OCI-LY7 (cell line): Measurements from ENCODE around the gene PATJ. TPM values are rescaled to one million over a fixed set of nuclear protein-coding genes. Genes with fewer than 3 reads are reported as not detected.

Source experiments
- BruUV-seq: library from RNA; stranded (reverse); fragments of 400-500 nt; replicated peaks from 2 replicates; lab custom pipeline; 2021; lab: Mats Ljungman, UMichigan
- CTCF ChIA-PET: fragments of 300-600 bp; sonication (Branson Sonifier 250); formaldehyde crosslinking; loops from one replicate; lab custom pipeline; 2022; ENCODE audit warnings: antibody characterized with exemption; ENCODE audit not compliant: unreplicated experiment; lab: Charles Lee
- POLR2A ChIA-PET: fragments of 300-600 bp; sonication (Branson Sonifier 250); formaldehyde crosslinking; loops from one replicate; lab custom pipeline; 2022; ENCODE audit warnings: antibody characterized with exemption; lab: Charles Lee
- DNase-seq: peaks from one replicate; pipeline ENCODE4 v3.0.0-alpha.2; 2015; ENCODE audit warnings: low spot score
- H2AFZ ChIP-seq: fragments of 200-600 bp; sonication (generic), shearing (Covaris generic); 2 replicates; pipeline ENCODE4 v1.6.1; 2014; ENCODE audit warnings: mild to moderate bottlenecking, antibody characterized with exemption, low read length, moderate library complexity
- H3K27ac ChIP-seq: fragments of 200-600 bp; sonication (generic); 2 replicates; pipeline ENCODE4 v1.5.1; 2014; ENCODE audit warnings: mixed run types, low read depth, mild to moderate bottlenecking, moderate library complexity, low read length, inconsistent platforms; ENCODE audit not compliant: poor library complexity, severe bottlenecking
- H3K36me3 ChIP-seq: fragments of 200-600 bp; sonication (generic); 2 replicates; pipeline ENCODE4 v1.6.1; 2014; ENCODE audit warnings: mild to moderate bottlenecking, antibody characterized with exemption, low read length, moderate library complexity, mixed read lengths; ENCODE audit not compliant: insufficient read depth
- H3K4me1 ChIP-seq: fragments of 200-600 bp; sonication (generic); 2 replicates; pipeline ENCODE4 v1.5.1; 2014; ENCODE audit warnings: mild to moderate bottlenecking, low read length; ENCODE audit not compliant: insufficient read depth, poor library complexity, severe bottlenecking
- H3K4me2 ChIP-seq: fragments of 200-600 bp; sonication (generic); 2 replicates; pipeline ENCODE4 v1.6.1; 2014; ENCODE audit warnings: mild to moderate bottlenecking, low read length
- H3K4me3 ChIP-seq: fragments of 200-600 bp; sonication (generic); 2 replicates; pipeline ENCODE4 v1.5.1; 2014; ENCODE audit warnings: mild to moderate bottlenecking, low read depth, low read length; ENCODE audit not compliant: poor library complexity, severe bottlenecking
- H3K79me2 ChIP-seq: fragments of 200-600 bp; sonication (generic); 2 replicates; pipeline ENCODE4 v1.6.1; 2016; ENCODE audit warnings: low read depth, mild to moderate bottlenecking, low read length, moderate library complexity, mixed read lengths; ENCODE audit not compliant: insufficient read depth
- H3K9me2 ChIP-seq: fragments of 200-600 bp; sonication (generic); 2 replicates; pipeline ENCODE4 v1.6.1; 2016; ENCODE audit warnings: mild to moderate bottlenecking, low read length, mixed read lengths; ENCODE audit not compliant: insufficient read depth
- H3K9me3 ChIP-seq: fragments of 200-600 bp; sonication (generic); 2 replicates; pipeline ENCODE4 v1.6.1; 2014; ENCODE audit warnings: mild to moderate bottlenecking, mixed run types, low read length, mixed read lengths
- H4K20me1 ChIP-seq: fragments of 200-600 bp; sonication (generic); 2 replicates; pipeline ENCODE4 v1.6.1; 2014; ENCODE audit warnings: mild to moderate bottlenecking, antibody characterized with exemption, low read length, moderate library complexity, mixed read lengths; ENCODE audit not compliant: insufficient read depth
- CTCF ChIP-seq: fragments of 200-600 bp; sonication (generic); conservative IDR thresholded peaks from 2 replicates; pipeline ENCODE4 v1.5.1; 2014; ENCODE audit warnings: mild to moderate bottlenecking, antibody characterized with exemption, low read length, moderate library complexity, mixed read lengths
- EZH2phosphoT487 ChIP-seq: fragments of 200-600 bp; sonication (generic); IDR thresholded peaks from 2 replicates; pipeline ENCODE4 v1.6.1; 2018; ENCODE audit warnings: low read depth, borderline replicate concordance, mild to moderate bottlenecking, mixed run types, antibody characterized with exemption, low read length, moderate library complexity, mixed read lengths
- intact Hi-C: fragments of 100-400 bp; cut with micrococcal nuclease; formaldehyde crosslinking; loops from one replicate; pipeline ENCODE4 v1.10.0; 2022; ENCODE audit not compliant: unreplicated experiment
- total RNA-seq, 2 experiments: library from RNA; depleted of rRNA in 1 of 2; stranded (reverse); fragments of >200 nt in 1 of 2; shearing (Covaris generic) in 1 of 2; gene quantifications; 2 replicates each; pipeline ENCODE4 v1.2.3, GENCODE V29; 2014 to 2022

Gene PATJ
- total RNA-seq, 2 experiments from 2014 or later, result 0.95 to 4.0 TPM

- no peaks in the 10 kb centered on the region for H3K4me1 ChIP-seq
- H3K79me2 ChIP-seq, result no peaks in the 10 kb centered on the region
- ChIA-PET CTCF (no interaction called here), POLR2A (interaction anchor here (0.6 to 1.3 kb wide), 2 partner anchors 34 to 57 kb away, joined by 4 read pairs; no protein-coding TSS in a partner anchor)
- no peak for TF ChIP-seq CTCF
- TF ChIP-seq EZH2phosphoT487, result no peak
- no peak overlapping the region for H3K4me3 ChIP-seq
- no TSS peak for BruUV-seq
- DNase-seq, result no peak
- H3K9me2 ChIP-seq, result no peaks in the 10 kb centered on the region
- no peak overlapping the region for H3K4me2 ChIP-seq
- H3K36me3 ChIP-seq, result no peaks in the 10 kb centered on the region
- H3K27ac ChIP-seq, result no peak overlapping the region
- intact Hi-C loops, result no loop called here
- no peaks in the 10 kb centered on the region for H4K20me1 ChIP-seq
- H2AFZ ChIP-seq, result no peak overlapping the region
- H3K9me3 ChIP-seq, result no peaks in the 10 kb centered on the region
These were observed 316.7 kb downstream of the PATJ start for GRCh38 chr1:62058956-62059355.

- CTCF ChIA-PET, result no interaction called here
- intact Hi-C loops, result no loop called here
- Histone ChIP-seq H2AFZ (no peak overlapping the region), H3K27ac (no peak overlapping the region), H3K36me3 (no peaks in the 10 kb centered on the region), H4K20me1 (no peaks in the 10 kb centered on the region), H3K4me1 (no peaks in the 10 kb centered on the region), H3K4me3 (no peak overlapping the region), H3K79me2 (no peaks in the 10 kb centered on the region), H3K9me2 (no peaks in the 10 kb centered on the region), H3K4me2 (no peak overlapping the region), H3K9me3 (no peaks in the 10 kb centered on the region)
- POLR2A ChIA-PET, result no interaction called here
- DNase-seq, result no peak
- no peak for TF ChIP-seq EZH2phosphoT487
- no peak for TF ChIP-seq CTCF
- BruUV-seq, result no TSS peak
These were observed 319.8 kb downstream of the PATJ start for GRCh38 chr1:62062087-62062486.

GRCh38 chr1:62064829-62065407 lies 322.6 kb downstream of the PATJ start:
- no TSS peak for BruUV-seq

More at GRCh38 chr1:62064829-62065407, 322.6 kb downstream of the PATJ start:
- Histone ChIP-seq H2AFZ (no peak overlapping the region), H4K20me1 (no peaks in the 10 kb centered on the region), H3K36me3 (no peaks in the 10 kb centered on the region), H3K27ac (no peak overlapping the region), H3K9me2 (no peaks in the 10 kb centered on the region), H3K79me2 (no peaks in the 10 kb centered on the region), H3K4me1 (no peaks in the 10 kb centered on the region), H3K9me3 (no peaks in the 10 kb centered on the region), H3K4me2 (no peak overlapping the region), H3K4me3 (no peak overlapping the region)
- no peak for TF ChIP-seq CTCF
- no peak for TF ChIP-seq EZH2phosphoT487
- ChIA-PET CTCF (no interaction called here), POLR2A (interaction anchor here (0.7 kb wide), 1 partner anchor 82 kb away, joined by 3 read pairs; no protein-coding TSS in a partner anchor)
- intact Hi-C loops, result no loop called here
- DNase-seq, result no peak
